ENCODE measurements around the gene SPOP.

The SPOP gene

GRCh38 chr17:49567871-49568694, 109.8 kb downstream of the SPOP start:
- H3K27ac ChIP-seq (ENCODE audit: extremely low read depth, low read depth, low read length): no peak overlapping the region
- no peaks in the 10 kb centered on the region for H3K9me3 ChIP-seq (ENCODE audit: control insufficient read depth, insufficient read depth, low read depth, low read length)
- peaks cover 3% of the 10 kb centered on the region for H3K4me1 ChIP-seq (ENCODE audit: control insufficient read depth, insufficient read depth, low read length)
- POLR2A ChIA-PET: interaction anchor here (0.6 to 1.6 kb wide), 5 partner anchors 131 to 427 kb away, joined by 3 to 7 read pairs (median 3); partner anchors contain the start of genes DLX3, FAM117A, PHB1 and SLC35B1
- no peak overlapping the region for H3K4me3 ChIP-seq (ENCODE audit: low read depth, low read length)
- H3K36me3 ChIP-seq (ENCODE audit: control insufficient read depth in 2 of 2, insufficient read depth in 1 of 2, low read length in 2 of 2): no peaks in the 10 kb centered on the region
- CTCF ChIA-PET: interaction anchor here (0.5 to 14.4 kb wide), 44 partner anchors 9 to 526 kb away, joined by 3 to 486 read pairs (median 4); partner anchors contain the start of genes DLX3 and SLC35B1
- TF ChIP-seq ZNF211 (tag by site-specific recombination; IDR thresholded peaks at IDR 0.05; ENCODE audit: low read depth) (no peak), ZNF548 (tag by site-specific recombination; IDR thresholded peaks at IDR 0.05) (no peak), ZNF394 (tag by site-specific recombination; IDR thresholded peaks at IDR 0.05; ENCODE audit: borderline replicate concordance) (peak; percentile 51; the same call in 1 of the 2 replicates), SP7 (tag by site-specific recombination; IDR thresholded peaks at IDR 0.05) (peak; percentile 45; the same call in 1 of the 2 replicates), BCL11B (tag by site-specific recombination; IDR thresholded peaks at IDR 0.05; ENCODE audit: low read depth) (peak; percentile 73), ZNF701 (tag by site-specific recombination; IDR thresholded peaks at IDR 0.05) (no peak), ZFP69B (tag by site-specific recombination; IDR thresholded peaks at IDR 0.05) (no peak), ZNF302 (tag by site-specific recombination; IDR thresholded peaks at IDR 0.05; ENCODE audit: low read depth) (no peak), ZNF677 (tag by site-specific recombination; IDR thresholded peaks at IDR 0.05) (no peak), ZNF274 (IDR thresholded peaks at IDR 0.05; ENCODE audit: low read length) (no peak), ZNF274 (tag by site-specific recombination; IDR thresholded peaks at IDR 0.05; ENCODE audit: borderline replicate concordance) (no peak), TRIM28 (IDR thresholded peaks at IDR 0.05; ENCODE audit: borderline replicate concordance, low read length) (no peak), ZNF544 (tag by site-specific recombination; IDR thresholded peaks at IDR 0.05) (no peak), ZNF248 (tag by site-specific recombination; IDR thresholded peaks at IDR 0.05) (no peak), ZNF639 (tag by site-specific recombination; IDR thresholded peaks at IDR 0.05) (no peak), PBX3 (CRISPR knock-in tag; IDR thresholded peaks at IDR 0.05) (peak; percentile 43; the same call in 1 of the 2 replicates), ZIC2 (tag by site-specific recombination; IDR thresholded peaks at IDR 0.05) (peak; percentile 84), ZNF114 (tag by site-specific recombination; IDR thresholded peaks at IDR 0.05) (no peak), OVOL3 (tag by site-specific recombination; IDR thresholded peaks at IDR 0.05) (no peak), ZNF629 (tag by site-specific recombination; IDR thresholded peaks at IDR 0.05) (0 out of 2 replicates have a peak, but pooled peaks have one; percentile 11), ZNF76 (tag by site-specific recombination; IDR thresholded peaks at IDR 0.05; ENCODE audit: borderline replicate concordance, low read depth) (no peak), PRDM4 (tag by site-specific recombination; IDR thresholded peaks at IDR 0.05) (no peak), ZSCAN16 (tag by site-specific recombination; IDR thresholded peaks at IDR 0.05) (no peak), ZNF747 (tag by site-specific recombination; IDR thresholded peaks at IDR 0.05) (no peak), ZBTB17 (tag by site-specific recombination; IDR thresholded peaks at IDR 0.05) (no peak; the same call in 1 of the 2 replicates), ZFHX2 (tag by site-specific recombination; conservative IDR thresholded peaks at IDR 0.05) (no peak), ZFP3 (tag by site-specific recombination; IDR thresholded peaks at IDR 0.05; ENCODE audit: low read depth) (no peak), ZNF510 (tag by site-specific recombination; IDR thresholded peaks at IDR 0.05; ENCODE audit: insufficient replicate concordance) (no peak), HIC1 (tag by site-specific recombination; IDR thresholded peaks at IDR 0.05) (peak; percentile 76), ZNF658 (tag by site-specific recombination; IDR thresholded peaks at IDR 0.05) (no peak), ZNF19 (tag by site-specific recombination; IDR thresholded peaks at IDR 0.05; ENCODE audit: low read depth) (no peak), ZNF626 (tag by site-specific recombination; IDR thresholded peaks at IDR 0.05) (no peak)
